K562 (cell line): ENCODE data around the gene GPER1. TPM values are rescaled to one million over a fixed set of nuclear protein-coding genes. Genes with fewer than 3 reads are reported as not detected.
A peak's percentile ranks its signal among the peaks of the same experiment; 100 is the strongest.

Source experiments
- ATAC-seq: fragments of 200-7000 bp; cut with Tn5 transposase; 3 replicates; pipeline ENCODE4 v1.9.1; 2020; ENCODE audit warnings: moderate library complexity
- BruUV-seq: library from RNA; stranded (reverse); fragments of 400-500 nt; replicated peaks from 2 replicates; lab custom pipeline; 2021; lab: Mats Ljungman, UMichigan
- CTCF ChIA-PET: fragments of 300-600 bp; formaldehyde crosslinking; extraction: SDS; loops from one replicate; lab custom pipeline; 2021; ENCODE audit warnings: low intra/inter-chr PET ratio; lab: Yijun Ruan, JAX
- POLR2A ChIA-PET: fragments of 300-600, 350-650 bp; sonication (Branson Sonifier 250); formaldehyde crosslinking; extraction: SDS; loops from one replicate; lab custom pipeline; 2021; ENCODE audit warnings: antibody characterized with exemption, inconsistent platforms; lab: Yijun Ruan, JAX
- DNase-seq, 4 experiments: peaks; one replicate each; pipeline versions ENCODE4 v3.0.0 to v3.0.0-alpha.2; 2011 to 2018; ENCODE audit warnings: low spot score in 3 of 4, mixed read lengths in 3 of 4; ENCODE audit errors: extremely low read depth in 1 of 4
- FAIRE-seq: peaks from 2 replicates; lab custom pipeline; 2011; peaks lifted over from hg19 to GRCh38; lab: Jason Lieb, UNC
- H2AFZ ChIP-seq: 2 replicates; pipeline ENCODE4 v1.6.0; 2011; ENCODE audit warnings: low read depth, low read length, control low read depth, inconsistent platforms
- H3K27ac ChIP-seq: fragments of 200-600 bp; 3 replicates; pipeline ENCODE4 v1.8.0; 2011; ENCODE audit warnings: low read depth, mild to moderate bottlenecking, control low read depth, inconsistent platforms, low read length, moderate library complexity, mixed read lengths; ENCODE audit errors: extremely low read depth
- H3K27me3 ChIP-seq, 2 experiments: fragments of 300-600 bp in 1 of 2; 2 replicates in 1 of 2; 3 replicates in 1 of 2; pipeline versions ENCODE4 v1.6.0 to v1.8.0; 2011; ENCODE audit warnings: inconsistent platforms in 2 of 2, low read length in 2 of 2, mild to moderate bottlenecking in 1 of 2, mixed read lengths in 1 of 2, moderate library complexity in 1 of 2; ENCODE audit not compliant: control insufficient read depth in 2 of 2, insufficient read depth in 2 of 2
- H3K36me3 ChIP-seq: fragments of 300-600 bp; 3 replicates; pipeline ENCODE4 v1.8.0; 2011; ENCODE audit warnings: mild to moderate bottlenecking, low read length, inconsistent platforms; ENCODE audit not compliant: control insufficient read depth, insufficient read depth
- H3K4me1 ChIP-seq, 2 experiments: fragments of 200-600 bp in 1 of 2; replicated peaks in 1 of 2; 2 replicates in 1 of 2; 3 replicates in 1 of 2; pipeline versions ENCODE4 v1.5.1 to v1.8.0; 2011; ENCODE audit warnings: inconsistent platforms in 2 of 2, low read length in 2 of 2, mild to moderate bottlenecking in 1 of 2, mixed read lengths in 1 of 2, moderate library complexity in 1 of 2; ENCODE audit not compliant: control insufficient read depth in 2 of 2, insufficient read depth in 2 of 2
- H3K4me2 ChIP-seq: 2 replicates; pipeline ENCODE4 v1.6.1; 2011; ENCODE audit warnings: low read length, control low read depth, inconsistent platforms, mixed read lengths; ENCODE audit not compliant: insufficient read depth
- H3K4me3 ChIP-seq: fragments of 200-600 bp; sonication (generic), shearing (Covaris generic); 2 replicates; pipeline ENCODE4 v1.5.1; 2016; ENCODE audit warnings: control low read depth, inconsistent platforms
- H3K79me2 ChIP-seq: fragments of 200-600 bp; 3 replicates; pipeline ENCODE4 v1.8.0; 2011; ENCODE audit warnings: low read length, inconsistent platforms; ENCODE audit not compliant: control insufficient read depth, insufficient read depth
- H3K9ac ChIP-seq, 2 experiments: 2 replicates each; pipeline versions ENCODE4 v1.6.0 to v1.6.1; 2011; ENCODE audit warnings: low read depth in 2 of 2, low read length in 2 of 2, control low read depth in 1 of 2, inconsistent platforms in 1 of 2, mild to moderate bottlenecking in 1 of 2, mixed read lengths in 1 of 2; ENCODE audit not compliant: insufficient read depth in 1 of 2
- H3K9me1 ChIP-seq: one replicate; pipeline ENCODE4 v1.6.0; 2011; ENCODE audit warnings: inconsistent platforms, mild to moderate bottlenecking, low read length, moderate library complexity; ENCODE audit not compliant: control insufficient read depth, insufficient read depth
- H3K9me3 ChIP-seq: replicated peaks from 2 replicates; pipeline ENCODE4 v1.5.1; 2011; ENCODE audit warnings: low read depth, low read length, inconsistent platforms; ENCODE audit not compliant: control insufficient read depth, insufficient read depth
- H4K20me1 ChIP-seq: replicated peaks from 2 replicates; pipeline ENCODE4 v1.6.1; 2011; ENCODE audit warnings: low read length, inconsistent platforms, mixed read lengths; ENCODE audit not compliant: control insufficient read depth, insufficient read depth
- KDM1A ChIP-seq, 2 experiments: fragments of 450-650 bp; IDR thresholded peaks; 2 replicates each; pipeline ENCODE4 v1.6.1; 2016; ENCODE audit warnings: mild to moderate bottlenecking in 2 of 2
- SNIP1 ChIP-seq: fragments of 450-650 bp; IDR thresholded peaks from 2 replicates; pipeline ENCODE4 v1.7.1; 2017; ENCODE audit warnings: low read depth, mild to moderate bottlenecking
- TFAM ChIP-seq: fragments of 250-450 bp; sonication (Bioruptor Pico); conservative IDR thresholded peaks from 2 replicates; pipeline ENCODE4 v1.5.0; 2021; ENCODE audit warnings: mild to moderate bottlenecking, moderate library complexity
- WGBS: fragments of 100-300 bp; shearing (Covaris generic); methylation state at CpG from one replicate; pipeline ENCODE4 v1.1.6; 2016; ENCODE audit warnings: low coverage, mixed read lengths; ENCODE audit not compliant: insufficient coverage; ENCODE audit errors: missing lambda C conversion rate; 5-methylcytosine and 5-hydroxymethylcytosine counted together
- in situ Hi-C: fragments of 300-500 bp; cut with MboI; formaldehyde crosslinking; loops from 4 replicates; pipeline ENCODE4 v1.15.0; 2018; ENCODE audit warnings: inconsistent platforms, mixed read lengths
- intact Hi-C: fragments of 100-400 bp; cut with micrococcal nuclease; formaldehyde crosslinking; loops from 2 replicates; pipeline ENCODE4 v1.14.2; 2022
- polyA plus RNA-seq, 8 experiments: library from polyadenylated mRNA; depleted of rRNA in 4 of 8; stranded (reverse) in 5 of 8; unstranded in 3 of 8; fragments of >200 nt; fragmentation: Nextera tagmentation in 2 of 8; fragmentation: Illumina TruSeq in 1 of 8; extraction: Ambion mirVana in 2 of 8; extraction: Trizol in 1 of 8; gene quantifications; 2 replicates each; pipeline versions ENCODE4 v1.2.1 to v1.2.3, GENCODE V29; 2011 to 2014; ENCODE audit warnings: inconsistent platforms in 1 of 8, missing spikeins in 1 of 8
- total RNA-seq, 7 experiments: library from RNA; depleted of rRNA in 6 of 7; stranded (reverse); fragments of >200 nt in 6 of 7; fragmentation: Illumina TruSeq in 2 of 7; extraction: Trizol in 2 of 7; gene quantifications; 2 replicates each; pipeline versions ENCODE4 v1.2.1 to v1.2.3, GENCODE V29; 2011 to 2021; ENCODE audit warnings: low replicate concordance in 1 of 7
- TF ChIP-seq, protein P1 (sequence below): fragments of 250-450 bp; sonication (Bioruptor Pico); IDR thresholded peaks from 2 replicates; pipeline ENCODE4 v1.4.0; 2020; ENCODE audit warnings: mild to moderate bottlenecking, moderate library complexity, borderline replicate concordance
- TF ChIP-seq, protein P2 (sequence below), 3 experiments: fragments of 200-800 bp in 1 of 3; sonication (Bioruptor generic) in 1 of 3; sonication (generic) in 1 of 3; formaldehyde crosslinking in 1 of 3; IDR thresholded peaks; 2 replicates each; pipeline versions ENCODE4 v1.6.1 to v1.8.0; 2016 to 2022; ENCODE audit warnings: mild to moderate bottlenecking in 2 of 3, missing compliant biosample characterization in 2 of 3, missing genetic modification characterization in 2 of 3, missing genetic modification reagents in 1 of 3

The GPER1 gene
- total and polyA plus RNA-seq, 9 of the 15 experiments (the other 6 are each of a cell fraction or from before 2014, with no cell fraction given): 0.04 to 0.09 (median 0.08) TPM; not detected in 6

DNA sequence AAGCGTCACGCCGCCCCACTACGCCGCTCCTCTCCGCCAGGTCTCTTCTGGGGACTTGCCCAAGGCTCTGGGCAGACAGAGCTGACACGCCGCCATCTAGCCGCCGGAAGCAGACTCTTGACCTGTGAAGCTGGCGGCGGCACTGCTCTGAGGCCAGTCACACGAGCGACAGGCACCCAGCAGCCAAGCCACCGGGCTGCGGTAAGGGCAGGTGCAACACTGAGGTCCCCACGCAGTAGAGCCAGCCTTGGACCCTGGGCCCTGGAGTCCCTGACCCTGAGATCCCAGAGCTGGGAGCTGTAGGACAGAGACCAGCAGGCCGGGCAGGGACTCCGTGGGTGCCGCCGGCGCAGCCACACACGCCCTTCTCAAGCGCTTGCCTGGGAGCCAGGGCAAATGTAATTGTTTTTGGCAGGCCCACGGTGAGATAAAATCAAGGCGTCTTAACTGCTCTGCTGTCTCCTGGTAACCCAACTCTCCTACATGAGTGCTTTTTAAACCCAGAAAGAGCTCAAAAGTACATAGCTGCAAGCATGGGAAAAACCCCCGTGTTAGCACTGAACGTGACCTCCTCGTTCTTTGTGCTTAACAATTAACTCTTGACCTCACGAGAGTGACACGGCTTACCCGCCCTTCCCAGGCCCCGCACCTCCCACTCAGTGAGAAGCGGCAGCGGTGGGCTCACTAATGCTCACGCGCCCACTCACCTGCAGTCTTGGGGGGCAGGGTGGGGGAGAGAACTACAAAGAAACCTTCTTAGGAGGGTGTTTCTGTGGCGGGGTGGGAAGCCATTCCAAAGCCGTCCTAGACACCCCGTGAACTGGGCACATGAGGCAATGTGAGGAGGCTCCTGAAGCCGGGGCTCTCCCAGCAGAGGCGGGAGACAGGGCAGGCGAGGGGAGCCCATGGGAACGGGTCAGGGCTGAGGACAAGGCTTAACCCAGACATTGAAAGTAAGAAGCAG is 8.5 kb downstream of the GPER1 start (continued):
- TF ChIP-seq, protein P1, sequence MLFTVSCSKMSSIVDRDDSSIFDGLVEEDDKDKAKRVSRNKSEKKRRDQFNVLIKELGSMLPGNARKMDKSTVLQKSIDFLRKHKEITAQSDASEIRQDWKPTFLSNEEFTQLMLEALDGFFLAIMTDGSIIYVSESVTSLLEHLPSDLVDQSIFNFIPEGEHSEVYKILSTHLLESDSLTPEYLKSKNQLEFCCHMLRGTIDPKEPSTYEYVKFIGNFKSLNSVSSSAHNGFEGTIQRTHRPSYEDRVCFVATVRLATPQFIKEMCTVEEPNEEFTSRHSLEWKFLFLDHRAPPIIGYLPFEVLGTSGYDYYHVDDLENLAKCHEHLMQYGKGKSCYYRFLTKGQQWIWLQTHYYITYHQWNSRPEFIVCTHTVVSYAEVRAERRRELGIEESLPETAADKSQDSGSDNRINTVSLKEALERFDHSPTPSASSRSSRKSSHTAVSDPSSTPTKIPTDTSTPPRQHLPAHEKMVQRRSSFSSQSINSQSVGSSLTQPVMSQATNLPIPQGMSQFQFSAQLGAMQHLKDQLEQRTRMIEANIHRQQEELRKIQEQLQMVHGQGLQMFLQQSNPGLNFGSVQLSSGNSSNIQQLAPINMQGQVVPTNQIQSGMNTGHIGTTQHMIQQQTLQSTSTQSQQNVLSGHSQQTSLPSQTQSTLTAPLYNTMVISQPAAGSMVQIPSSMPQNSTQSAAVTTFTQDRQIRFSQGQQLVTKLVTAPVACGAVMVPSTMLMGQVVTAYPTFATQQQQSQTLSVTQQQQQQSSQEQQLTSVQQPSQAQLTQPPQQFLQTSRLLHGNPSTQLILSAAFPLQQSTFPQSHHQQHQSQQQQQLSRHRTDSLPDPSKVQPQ (CRISPR knock-in tag): no peak

DNA sequence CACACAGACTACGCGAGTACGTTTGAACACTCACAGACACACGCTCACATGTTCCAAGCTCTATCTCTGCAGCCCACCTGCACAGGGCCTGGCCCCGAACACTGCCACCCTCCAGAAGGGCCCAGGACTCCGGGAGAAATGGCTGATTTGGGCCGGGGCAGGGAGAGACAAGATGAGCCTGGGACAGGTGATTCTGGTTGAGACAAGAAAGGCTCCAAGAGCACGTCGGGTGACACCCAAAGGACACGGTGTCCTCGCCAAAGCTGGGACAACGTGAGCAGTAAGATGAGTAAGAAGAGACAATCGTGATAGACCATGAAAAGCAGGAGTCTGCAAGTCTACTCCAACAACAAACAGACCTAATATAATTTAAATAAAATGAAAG is 9.2 kb downstream of the GPER1 start:
- Histone ChIP-seq H3K27ac (no peak overlapping the region), H3K9me3 (no peaks in the 10 kb centered on the region), H2AFZ (no peak overlapping the region), H3K9me1 (no peaks in the 10 kb centered on the region), H3K79me2 (peaks cover 2% of the 10 kb centered on the region; the same call in 1 of the 3 replicates), H3K27me3 (no peaks in the 10 kb centered on the region), H3K4me1 (peaks cover 5 to 52% of the 10 kb centered on the region in 2 experiments; a peak in 4 of 5 replicates), H3K9ac (peak overlapping the region in 1 of 2 experiments; percentile 84; a peak in 2 of 4 replicates), H3K4me3 (no peak overlapping the region), H3K4me2 (no peak overlapping the region), H3K36me3 (peaks cover under 1% of the 10 kb centered on the region; the same call in 1 of the 3 replicates), H4K20me1 (peaks cover 8% of the 10 kb centered on the region; the same call in 1 of the 2 replicates)
- 57% methylated on average over 13 of the region's 13 CpGs for WGBS
- CTCF ChIA-PET: no interaction called here
- no peak for TF ChIP-seq KDM1A (IDR thresholded peaks at IDR 0.05)
- TF ChIP-seq, protein P2, sequence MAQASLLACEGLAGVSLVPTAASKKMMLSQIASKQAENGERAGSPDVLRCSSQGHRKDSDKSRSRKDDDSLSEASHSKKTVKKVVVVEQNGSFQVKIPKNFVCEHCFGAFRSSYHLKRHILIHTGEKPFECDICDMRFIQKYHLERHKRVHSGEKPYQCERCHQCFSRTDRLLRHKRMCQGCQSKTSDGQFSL (CRISPR knock-in tag; IDR thresholded peaks at IDR 0.05): no peak
- TF ChIP-seq, protein P2 (tag; IDR thresholded peaks at IDR 0.05): no peak
- no peak for TF ChIP-seq SNIP1
- TF ChIP-seq TFAM (CRISPR knock-in tag): no peak
- BruUV-seq: no TSS peak
- FAIRE-seq (no peak), DNase-seq (no peak), ATAC-seq (peak; percentile 31; the same call in 2 of the 3 replicates)
- POLR2A ChIA-PET: interaction anchor here (1.0 kb wide), 1 partner anchor 31 kb away, joined by 5 read pairs; no protein-coding TSS in a partner anchor
- in situ Hi-C loops (no loop called here), intact Hi-C loops (no loop called here)
